HG03521 (cell line): ENCODE measurements around the gene SYCE3.

Experiments used
- ATAC-seq: cut with Tn5 transposase; IDR thresholded peaks from one replicate; pipeline ENCODE4 v1.9.1; 2021; ENCODE audit warnings: mild to moderate bottlenecking, moderate library complexity; ENCODE audit not compliant: unreplicated experiment

Gene SYCE3

DNA sequence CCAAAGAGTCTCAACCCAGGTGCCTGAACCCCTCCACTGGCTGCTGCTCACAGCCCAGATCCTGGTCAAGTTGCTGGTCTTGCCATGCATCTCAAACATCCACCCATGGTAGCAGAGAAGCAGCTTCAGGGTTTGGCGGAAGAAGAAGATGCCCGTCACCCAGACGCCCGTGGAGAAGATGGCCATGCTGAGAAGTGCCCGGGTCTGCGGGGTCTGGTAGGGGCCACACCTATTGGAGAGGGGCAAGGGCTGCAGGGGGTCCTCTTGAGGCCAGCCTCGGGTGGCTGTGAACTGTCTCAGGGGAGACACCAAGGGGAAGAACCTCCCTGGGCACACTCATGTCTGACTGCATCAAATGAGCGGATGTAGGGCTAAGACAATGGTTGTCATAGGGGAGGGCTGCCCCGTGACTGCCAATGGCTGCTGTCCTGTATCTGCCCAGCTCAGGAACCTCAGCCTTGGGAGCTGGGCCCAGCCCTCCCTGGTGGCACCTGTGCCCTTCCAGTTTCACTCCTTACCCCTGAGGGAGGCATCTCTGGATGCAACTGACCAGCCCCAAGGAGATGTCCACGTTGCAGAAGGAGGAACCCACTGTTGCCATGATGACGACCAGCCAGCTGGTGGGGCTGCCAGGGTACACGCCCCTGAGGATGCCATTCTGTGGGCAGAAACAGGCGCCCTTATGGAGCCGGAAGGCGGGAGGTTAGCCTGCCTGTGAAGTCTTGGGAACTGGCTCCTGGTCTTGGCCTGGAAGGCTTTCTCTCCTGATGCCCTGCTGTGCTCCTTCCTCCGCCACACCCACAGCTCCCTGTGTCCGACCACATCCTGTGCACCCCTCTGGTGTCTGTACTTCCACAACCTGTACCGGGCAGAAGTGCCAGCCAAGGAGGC lies 14.3 kb upstream of the SYCE3 start:
- ATAC-seq, result no peak

DNA sequence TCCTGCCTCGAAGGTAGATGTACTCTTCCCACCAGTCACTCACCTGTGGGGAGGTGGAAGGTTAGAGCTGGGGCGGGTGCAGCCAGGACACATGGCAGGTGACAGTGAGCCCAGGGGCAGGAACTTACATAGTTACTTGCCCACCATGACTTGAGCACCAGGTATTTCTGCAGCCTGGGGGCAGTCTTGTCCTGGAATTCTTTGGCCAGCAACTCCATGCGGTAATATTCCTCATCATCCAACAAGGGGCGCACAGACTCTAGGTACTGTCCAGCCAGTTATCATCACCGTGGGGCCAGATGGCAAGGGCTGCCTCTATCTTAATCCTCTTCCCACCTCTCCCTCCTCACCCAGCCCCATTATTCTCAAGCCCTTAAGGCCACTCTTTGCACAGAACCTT lies 13.4 kb upstream of the SYCE3 start:
- no peak for ATAC-seq

DNA sequence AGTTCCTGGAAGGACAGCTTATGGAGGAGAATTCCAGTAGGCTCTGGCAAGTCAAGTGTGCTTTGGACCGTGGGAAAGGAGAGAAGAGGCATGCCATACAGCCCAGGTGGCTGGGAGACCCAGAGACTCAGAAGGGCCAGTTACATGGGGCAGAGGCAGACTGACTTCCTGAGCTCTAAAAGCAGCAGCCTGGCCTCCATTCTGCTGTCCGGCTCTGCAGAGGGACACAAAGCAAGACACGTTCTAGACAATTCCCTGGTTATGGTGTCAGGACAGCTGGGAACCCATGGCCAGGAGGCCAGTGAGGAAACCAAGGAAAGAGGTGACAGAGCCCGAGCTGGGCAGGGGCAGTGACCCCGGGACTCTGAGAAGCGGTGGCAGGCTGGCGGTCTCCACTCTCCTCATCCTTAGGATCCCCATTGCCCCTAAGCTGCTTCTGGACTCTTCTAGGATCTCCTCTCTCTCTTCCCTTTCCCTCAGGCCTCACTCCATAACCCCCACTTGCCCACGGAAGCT lies 12.8 kb upstream of the SYCE3 start:
- ATAC-seq, result no peak

DNA sequence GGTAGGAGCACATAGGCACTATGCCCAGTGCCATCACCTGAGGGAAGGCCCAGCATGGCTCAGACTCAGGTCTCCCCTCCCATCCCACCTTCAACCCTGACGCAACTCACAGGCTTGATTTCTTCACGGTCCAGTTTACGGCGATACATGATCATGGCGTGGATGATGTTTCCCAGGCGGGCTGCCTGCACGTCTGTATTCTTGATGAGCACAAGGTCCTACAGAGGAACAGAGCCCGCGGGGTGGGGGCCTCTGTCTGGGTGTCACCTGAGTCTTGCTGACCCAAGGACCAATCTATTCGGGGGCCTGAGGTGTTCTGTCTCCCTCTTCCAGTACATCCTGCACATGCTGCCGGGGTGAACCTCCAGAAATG lies 11.7 kb upstream of the SYCE3 start:
- no peak for ATAC-seq

DNA sequence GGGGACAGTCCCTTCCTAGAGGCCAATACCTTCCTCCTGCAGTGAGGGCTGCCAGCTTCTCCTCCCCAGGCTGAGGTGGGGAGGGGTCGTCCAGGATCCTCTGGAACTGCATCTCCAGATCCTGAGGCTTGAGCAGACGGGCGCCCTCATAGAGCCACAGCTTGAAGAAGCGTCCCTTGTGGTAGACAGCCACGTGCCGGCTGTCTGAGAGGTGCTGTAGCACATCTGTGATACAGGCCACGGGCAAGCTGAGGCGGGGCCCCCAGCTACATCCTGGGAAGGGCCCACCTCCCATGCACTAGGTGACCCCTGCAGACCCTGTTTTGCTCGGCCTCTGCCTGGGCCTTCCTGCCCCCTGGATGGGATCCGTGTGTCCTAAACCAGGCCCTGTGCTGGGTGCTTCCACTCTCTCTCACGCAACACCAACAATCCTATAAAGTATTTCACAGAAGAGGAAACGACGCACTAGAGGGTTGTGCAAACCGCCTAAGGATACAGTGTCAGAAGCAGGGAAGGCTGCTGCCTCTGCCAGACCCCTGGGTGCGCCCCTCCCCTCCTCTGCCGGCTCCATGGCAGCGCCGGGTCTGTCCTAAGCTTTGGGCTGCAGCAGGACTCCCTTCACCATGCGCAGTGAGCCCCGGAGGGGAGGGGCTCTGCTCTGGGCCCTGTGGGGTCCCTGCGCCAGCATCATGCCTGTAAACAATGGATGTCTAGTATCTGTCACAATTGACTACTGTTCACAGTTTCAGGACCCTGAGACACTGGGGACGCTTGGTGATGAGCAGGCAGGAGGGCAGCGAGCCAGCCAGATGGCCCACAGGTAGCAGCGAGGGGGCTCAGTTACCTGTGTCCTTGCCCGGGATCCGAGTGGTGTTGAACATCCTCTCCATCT lies 11.0 kb upstream of the SYCE3 start:
- no peak for ATAC-seq

DNA sequence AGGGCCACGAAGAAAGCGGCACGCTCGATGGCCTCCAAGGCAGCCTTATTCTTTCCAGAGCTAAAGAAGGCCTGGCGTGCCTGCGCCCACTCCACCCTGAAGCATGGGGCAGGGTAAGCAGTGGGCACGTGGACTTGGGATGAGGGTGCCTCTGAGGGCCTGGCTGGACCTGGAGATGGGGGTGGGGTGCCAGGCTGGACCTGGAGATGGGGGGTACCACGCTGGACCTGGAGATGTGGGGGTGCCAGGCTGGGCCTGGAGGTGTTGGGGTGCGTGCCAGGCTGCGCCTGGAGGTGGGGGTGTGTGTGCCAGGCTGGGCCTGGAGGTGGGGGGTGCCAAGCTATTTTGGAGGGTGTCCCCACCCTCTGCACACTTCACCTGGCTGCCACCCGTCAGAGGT lies 10.2 kb upstream of the SYCE3 start:
- no peak for ATAC-seq

DNA sequence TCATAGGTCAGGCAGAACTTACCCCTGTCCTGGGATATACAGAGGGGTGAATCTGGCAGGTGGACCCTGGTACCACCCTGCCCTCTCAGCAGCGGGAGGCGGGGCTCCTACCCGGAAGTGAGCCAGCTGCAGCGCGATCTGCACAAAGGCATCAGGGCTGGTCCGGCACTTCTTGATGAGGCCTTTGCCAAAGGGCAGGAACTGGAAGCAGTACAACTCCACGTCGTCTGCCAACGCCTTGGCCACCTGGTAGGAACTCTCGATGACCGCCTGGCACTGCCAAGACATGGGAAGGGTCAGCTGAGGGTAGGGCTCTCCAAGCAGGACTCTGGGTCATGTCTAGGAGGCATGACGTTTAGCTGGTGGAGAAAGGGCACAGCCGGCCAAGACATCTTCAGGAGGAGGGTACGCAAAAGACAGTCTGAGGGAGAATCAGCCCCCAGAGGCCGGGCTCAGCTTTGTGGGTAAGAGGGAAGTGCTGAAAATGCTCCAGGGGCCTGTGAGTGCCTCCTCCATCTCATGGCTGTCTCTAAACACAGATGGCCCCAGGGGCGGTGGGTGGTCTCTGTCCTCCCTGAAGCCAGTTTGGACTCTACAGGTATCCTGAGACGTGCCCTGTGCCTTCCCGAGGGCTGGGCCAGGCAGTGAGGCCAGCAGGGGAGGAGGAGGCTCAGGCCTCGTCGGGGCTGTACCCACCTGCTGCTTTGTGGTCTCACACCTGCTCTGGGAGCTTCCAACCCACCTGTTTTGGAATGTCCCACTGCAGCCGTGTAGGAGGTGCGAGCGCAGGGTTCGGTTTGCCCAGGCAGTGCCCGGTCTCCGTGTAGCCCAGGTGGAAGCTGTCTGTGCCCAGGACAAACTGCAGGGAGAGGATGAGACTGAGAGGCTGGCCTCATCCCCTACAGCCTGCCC lies 8.8 kb upstream of the SYCE3 start:
- no peak for ATAC-seq

DNA sequence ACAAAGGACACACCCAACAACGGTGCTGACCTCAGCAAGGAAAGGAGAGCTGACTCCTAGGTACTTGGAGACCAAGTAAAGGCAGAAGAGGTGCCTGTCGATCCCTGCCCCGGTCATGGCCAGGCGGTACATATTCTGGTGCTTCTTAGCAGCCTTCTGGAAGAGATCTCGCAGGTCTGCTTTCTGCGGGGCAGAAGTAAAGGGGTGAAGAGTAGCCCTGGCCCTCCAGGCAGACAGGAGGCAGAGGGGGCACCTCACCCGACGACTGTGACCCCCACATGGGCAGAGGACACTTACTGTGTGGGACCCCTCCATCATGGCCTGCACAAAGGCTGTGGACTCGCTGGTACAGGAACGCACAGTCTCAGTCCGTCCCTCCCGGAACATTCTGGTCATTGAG lies 8.1 kb upstream of the SYCE3 start:
- no peak for ATAC-seq

DNA sequence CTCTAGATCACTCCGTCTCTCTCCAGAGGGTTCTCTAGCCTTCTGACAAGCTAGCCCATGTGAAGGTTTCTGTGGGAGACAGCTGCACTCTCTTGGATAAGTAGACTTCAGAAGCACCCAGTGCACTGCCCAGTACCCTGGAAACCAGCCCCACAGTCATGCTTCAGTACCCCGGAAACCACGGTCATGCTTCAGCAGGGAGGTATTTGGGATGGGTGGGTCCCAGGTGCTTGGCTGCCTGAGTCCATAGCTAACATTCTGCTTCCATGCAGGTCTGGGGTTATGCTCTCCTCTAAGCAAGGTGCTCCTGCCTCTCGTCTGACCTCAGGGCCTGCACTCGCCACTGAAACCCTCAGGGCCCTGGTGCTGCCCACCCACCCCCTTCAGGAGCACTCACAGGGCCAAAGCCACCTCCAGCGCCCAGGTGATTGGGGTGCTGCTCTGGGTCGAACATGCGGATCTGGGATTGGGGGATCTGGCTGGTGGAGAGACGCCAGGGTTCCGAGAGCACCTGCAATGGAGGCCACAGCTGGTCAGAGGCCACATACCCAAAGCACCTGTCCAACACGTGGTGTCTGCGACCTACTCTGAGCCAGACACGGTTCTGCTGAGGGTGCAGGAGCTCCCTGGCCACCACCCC lies 7.3 kb upstream of the SYCE3 start:
- ATAC-seq, result no peak

DNA sequence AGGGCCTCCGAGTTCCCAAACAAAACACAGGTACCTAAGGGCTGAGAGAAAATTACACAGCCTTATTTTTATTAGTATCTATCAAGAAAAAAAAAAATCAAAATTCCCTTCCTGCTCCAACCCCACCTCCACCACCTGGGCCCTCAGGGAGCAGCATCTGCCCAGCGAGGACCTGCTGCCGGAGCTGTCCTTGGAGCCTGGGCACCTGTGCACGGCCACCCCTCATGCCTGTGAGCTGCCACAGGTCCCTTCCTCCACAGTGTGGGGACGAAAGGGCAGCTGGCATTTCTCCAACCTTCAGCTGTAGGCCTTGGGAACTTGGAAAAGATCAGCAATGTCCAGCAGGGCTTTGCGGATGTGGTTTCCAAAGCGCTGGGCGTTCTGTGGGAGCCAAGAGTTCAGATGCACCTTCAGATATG lies 6.3 kb upstream of the SYCE3 start:
- no peak for ATAC-seq

DNA sequence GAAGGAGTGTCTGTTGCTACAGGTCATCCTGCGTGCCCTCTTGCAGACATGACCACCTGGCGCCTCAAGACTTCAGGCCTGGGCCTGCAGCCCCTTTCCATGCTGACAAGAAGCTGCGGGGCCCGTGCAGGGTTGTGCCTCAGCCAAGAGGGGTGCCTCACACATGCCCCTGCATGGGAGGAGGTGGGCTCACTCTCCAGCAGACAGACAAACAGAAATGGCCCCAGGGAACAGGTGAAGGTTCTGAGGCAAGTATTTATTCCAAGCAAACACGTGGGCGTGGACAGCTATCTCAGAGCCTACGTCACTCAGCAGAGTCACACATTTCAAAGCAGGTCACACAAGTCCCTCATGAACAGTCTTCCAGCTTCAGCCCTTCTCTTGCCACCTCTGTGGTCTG lies 5.9 kb upstream of the SYCE3 start:
- no peak for ATAC-seq

DNA sequence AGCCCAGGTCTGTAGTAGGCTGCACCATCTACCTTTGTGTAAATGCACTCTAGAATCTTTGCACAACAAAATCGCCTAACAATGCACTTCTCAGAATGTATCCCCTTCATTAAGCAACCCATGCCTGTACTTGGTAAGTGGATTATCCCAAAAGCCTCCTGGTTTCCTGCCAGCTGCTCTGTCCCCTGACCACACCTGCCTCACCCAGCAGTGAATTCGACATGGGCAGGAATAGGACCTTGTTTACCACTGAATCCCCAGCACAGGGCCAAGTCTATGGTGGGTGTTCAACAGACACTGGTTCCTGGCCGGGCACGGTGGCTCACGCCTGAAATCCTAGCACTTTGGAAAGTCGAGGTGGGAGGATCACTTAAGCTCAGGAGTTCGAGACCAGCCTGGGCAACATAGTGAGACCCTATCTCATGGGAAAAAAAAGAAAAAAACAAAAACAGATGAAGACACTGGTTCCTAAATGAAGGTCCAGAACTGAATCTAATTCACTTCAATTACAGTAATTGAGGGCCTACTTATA lies 5.1 kb upstream of the SYCE3 start:
- no peak for ATAC-seq

DNA sequence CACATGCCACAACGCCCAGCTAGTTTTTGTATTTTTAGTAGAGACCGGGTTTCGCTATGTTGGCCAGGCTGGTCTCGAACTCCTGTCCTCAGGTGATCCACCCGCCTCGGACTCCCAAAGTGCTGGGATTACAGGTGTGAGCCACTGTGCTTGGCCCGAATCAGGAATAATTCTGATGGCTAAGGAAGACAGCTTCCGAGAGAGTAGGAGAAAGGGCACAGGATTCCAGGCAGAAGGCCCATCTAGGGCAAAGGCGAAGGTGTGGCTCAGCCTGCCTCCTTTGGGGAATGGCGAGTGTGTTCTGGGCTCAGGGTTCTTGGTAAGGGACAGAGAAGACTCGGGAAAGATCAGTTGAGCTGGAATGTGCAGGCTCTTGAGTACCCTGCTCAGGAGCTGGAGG lies 1.6 kb upstream of the SYCE3 start:
- ATAC-seq, result no peak

DNA sequence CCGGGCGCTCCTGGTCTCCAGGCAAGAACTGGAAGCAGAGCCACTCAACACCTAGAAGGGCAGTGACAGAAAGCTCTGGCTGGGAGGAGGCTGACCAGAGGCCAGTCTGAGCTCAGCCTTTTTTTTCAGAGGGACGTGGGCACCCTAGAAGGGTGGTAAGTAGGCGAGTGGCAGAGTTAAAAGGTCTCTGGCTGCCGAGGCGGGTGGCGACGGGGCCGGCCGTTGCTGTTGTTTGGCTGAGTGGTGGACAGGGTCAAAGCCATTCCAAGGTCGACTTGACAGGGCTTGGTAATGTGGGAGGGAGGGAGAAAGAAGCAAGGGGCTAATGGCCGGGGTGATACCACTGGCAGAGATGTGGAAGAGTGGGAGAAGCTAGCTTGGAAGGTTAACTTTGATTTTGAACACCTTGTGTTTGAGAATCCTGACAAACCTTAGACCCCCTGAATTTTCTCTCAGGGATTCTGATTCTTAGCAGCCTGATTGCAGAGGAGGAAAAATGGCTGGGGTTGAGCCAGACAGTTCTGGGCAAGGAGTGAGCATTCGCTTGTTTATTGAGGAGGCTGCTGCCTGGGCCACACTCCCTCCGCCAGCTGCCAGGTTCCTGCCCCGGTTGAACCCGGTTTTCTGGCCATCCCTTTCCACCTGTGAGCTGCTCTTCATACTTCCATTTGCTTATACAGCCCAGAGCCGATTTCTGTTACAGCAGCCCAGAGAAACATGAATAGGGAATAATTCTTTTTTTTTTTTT lies 868 bp upstream of the SYCE3 start:
- no peak for ATAC-seq

DNA sequence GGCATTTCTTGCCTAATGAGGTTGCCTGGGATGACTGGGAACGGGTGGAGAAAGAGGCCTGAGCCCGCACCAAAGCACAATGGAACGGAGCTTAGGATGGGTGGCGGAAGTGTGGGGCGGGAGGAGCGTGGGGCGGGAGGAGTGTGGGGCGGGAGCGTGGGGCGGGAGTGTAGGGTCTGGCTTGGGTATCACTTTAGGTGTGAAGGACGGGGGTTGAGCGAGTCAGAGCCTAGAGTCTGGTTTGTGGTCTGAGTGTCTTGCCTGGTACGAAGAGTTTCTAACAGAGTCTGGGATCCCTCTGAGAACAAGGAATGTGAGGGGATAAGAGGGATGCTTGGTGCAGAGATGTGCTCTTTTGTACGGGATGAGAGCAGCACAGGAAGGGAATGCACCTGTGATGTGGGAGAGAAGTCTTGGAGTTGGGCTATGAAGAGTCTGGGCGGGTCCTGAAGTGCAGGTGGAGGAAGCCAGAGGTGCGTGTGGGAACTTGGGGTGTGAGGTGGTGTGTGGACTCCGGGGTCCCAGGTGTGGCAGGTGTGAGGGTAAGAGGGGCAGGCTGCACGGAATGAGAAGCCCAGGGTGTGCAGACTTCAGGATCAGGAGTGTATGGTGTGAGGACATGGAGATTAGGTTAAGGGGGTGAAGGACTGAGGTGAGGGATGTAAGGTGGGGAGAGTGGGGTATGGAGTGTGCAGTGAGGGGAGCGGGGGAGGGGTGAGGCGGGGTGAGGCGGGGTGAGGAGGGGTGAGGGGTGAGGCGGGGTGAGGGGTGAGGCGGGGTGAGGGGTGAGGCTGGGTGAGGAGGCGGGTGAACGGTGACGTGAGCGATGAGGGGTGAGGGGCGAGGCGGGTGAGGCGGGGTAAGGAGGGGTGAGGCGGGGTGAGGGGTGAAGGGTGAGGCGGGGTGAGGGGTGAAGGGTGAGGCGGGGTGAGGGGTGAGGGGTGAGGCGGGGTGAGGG lies 1.0 kb downstream of the SYCE3 start:
- ATAC-seq, result no peak

DNA sequence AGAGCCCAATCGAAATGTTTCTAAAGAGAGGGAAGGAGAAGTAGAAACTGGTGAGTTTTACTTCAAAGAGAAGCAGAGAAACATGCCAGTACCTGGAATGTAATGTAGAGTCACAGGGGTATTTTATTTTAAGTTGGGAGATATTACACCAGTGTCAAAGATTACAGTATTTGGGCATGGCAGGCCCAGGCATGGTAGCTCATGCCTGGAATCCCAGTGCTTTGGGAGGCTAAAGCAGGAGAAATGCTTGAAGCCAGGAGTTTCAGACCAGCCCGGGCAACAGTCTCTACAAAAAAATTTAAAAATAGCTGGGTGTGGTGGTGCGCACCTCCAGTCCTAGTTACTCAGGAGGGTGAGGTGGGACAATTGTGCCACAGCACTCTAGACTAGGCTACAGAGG lies 2.7 kb downstream of the SYCE3 start:
- ATAC-seq, result no peak

DNA sequence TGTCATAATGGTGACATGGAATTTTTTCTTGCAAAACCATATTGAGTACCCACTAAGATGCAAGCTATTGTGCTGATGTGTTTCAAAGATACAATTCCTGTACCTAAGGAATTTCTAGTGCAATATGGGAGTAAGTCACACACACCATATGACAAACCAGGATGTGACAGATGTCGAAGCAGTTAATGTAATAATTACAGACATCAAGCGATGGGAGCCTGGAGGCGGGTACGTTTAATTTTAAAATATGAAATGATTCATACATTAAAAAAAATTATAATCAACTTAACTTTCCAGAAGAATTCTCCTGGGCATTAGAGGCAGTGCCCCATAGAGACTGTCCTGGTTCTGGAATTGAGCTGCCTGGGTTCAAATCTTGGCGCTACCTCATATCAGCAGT lies 6.0 kb downstream of the SYCE3 start:
- ATAC-seq, result no peak

DNA sequence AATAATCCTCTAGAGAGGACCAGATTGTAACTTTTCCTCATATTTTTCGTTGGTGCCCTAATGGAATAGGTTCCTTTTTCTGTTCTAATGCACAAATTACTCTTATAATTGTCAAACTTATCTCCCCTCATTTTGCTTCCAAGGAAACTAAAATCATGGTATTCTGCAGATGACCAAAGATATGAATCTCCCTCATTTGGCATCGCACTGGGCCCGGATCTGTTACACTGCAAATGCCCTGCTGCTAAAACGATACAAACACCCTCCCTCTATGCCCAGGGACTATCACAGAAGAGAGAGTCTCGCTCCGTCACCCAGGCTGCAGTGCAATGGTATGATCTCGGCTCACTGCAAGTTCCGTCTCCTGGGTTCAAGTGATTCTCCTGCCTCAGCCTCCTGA lies 9.4 kb downstream of the SYCE3 start:
- no peak for ATAC-seq
